GM12878 (cell line): Measurements from ENCODE around the gene LGALSL. TPM values are rescaled to one million over a fixed set of nuclear protein-coding genes. Genes with fewer than 3 reads are reported as not detected.

Experiments
- ATAC-seq: fragments of 200-7000 bp; cut with Tn5 transposase; 3 replicates; pipeline ENCODE4 v1.9.1; 2020; ENCODE audit warnings: mild to moderate bottlenecking, moderate library complexity
- BruUV-seq: library from RNA; stranded (reverse); fragments of 400-500 nt; replicated peaks from 2 replicates; lab custom pipeline; 2021; lab: Mats Ljungman, UMichigan
- CTCF ChIA-PET: fragments of 300-600 bp; sonication (Branson Sonifier 250); formaldehyde crosslinking; extraction: SDS; loops from one replicate; lab custom pipeline; 2021; ENCODE audit warnings: inconsistent platforms; lab: Yijun Ruan, JAX
- POLR2A ChIA-PET: fragments of 350-600 bp; formaldehyde crosslinking; extraction: SDS; loops from one replicate; lab custom pipeline; 2021; ENCODE audit warnings: inconsistent platforms; lab: Charles Lee
- RAD21 ChIA-PET: fragments of 300-600 bp; sonication (Branson Sonifier 250); formaldehyde crosslinking; loops from one replicate; lab custom pipeline; 2023; ENCODE audit warnings: antibody characterized with exemption; ENCODE audit not compliant: unreplicated experiment; lab: Charles Lee
- SMC1A ChIA-PET: fragments of 300-600 bp; sonication (Branson Sonifier 250); formaldehyde crosslinking; loops from one replicate; lab custom pipeline; 2023; ENCODE audit not compliant: unreplicated experiment, uncharacterized antibody; lab: Charles Lee
- DNase-seq: peaks from one replicate; pipeline ENCODE4 v3.0.0-alpha.2; 2011; ENCODE audit warnings: low read depth, low spot score
- FAIRE-seq: peaks from 3 replicates; lab custom pipeline; 2011; peaks lifted over from hg19 to GRCh38; lab: Jason Lieb, UNC
- H2AFZ ChIP-seq: 2 replicates; pipeline ENCODE4 v1.6.0; 2011; ENCODE audit warnings: low read depth, low read length, control low read depth; ENCODE audit not compliant: control insufficient read depth
- H3K27ac ChIP-seq: 2 replicates; pipeline ENCODE4 v1.5.1; 2011; ENCODE audit warnings: control low read depth; ENCODE audit not compliant: control insufficient read depth, insufficient read depth
- H3K27me3 ChIP-seq, 2 experiments: replicated peaks in 1 of 2; 2 replicates each; pipeline versions ENCODE4 v1.6.0 to v1.6.1; 2011; ENCODE audit warnings: low read length in 1 of 2; ENCODE audit not compliant: control insufficient read depth in 2 of 2, insufficient read depth in 2 of 2
- H3K36me3 ChIP-seq, 2 experiments: 2 replicates each; pipeline ENCODE4 v1.5.1; 2011; ENCODE audit warnings: low read length in 1 of 2; ENCODE audit not compliant: control insufficient read depth in 2 of 2, insufficient read depth in 2 of 2
- H3K4me1 ChIP-seq: 2 replicates; pipeline ENCODE4 v1.6.1; 2011; ENCODE audit warnings: mild to moderate bottlenecking, low read length, moderate library complexity, mixed read lengths; ENCODE audit not compliant: control insufficient read depth, insufficient read depth
- H3K4me2 ChIP-seq: 2 replicates; pipeline ENCODE4 v1.6.0; 2011; ENCODE audit warnings: control low read depth; ENCODE audit not compliant: control insufficient read depth, insufficient read depth
- H3K4me3 ChIP-seq: fragments of 200-600 bp; sonication (generic); 2 replicates; pipeline ENCODE4 v1.5.1; 2016
- H3K79me2 ChIP-seq: 2 replicates; pipeline ENCODE4 v1.6.0; 2011; ENCODE audit warnings: low read length; ENCODE audit not compliant: control insufficient read depth, insufficient read depth
- H3K9ac ChIP-seq: 2 replicates; pipeline ENCODE4 v1.8.0; 2011; ENCODE audit warnings: low read length, control low read depth, mixed read lengths; ENCODE audit not compliant: control insufficient read depth, insufficient read depth
- H3K9me3 ChIP-seq: replicated peaks from 3 replicates; pipeline ENCODE4 v1.5.1; 2011; ENCODE audit warnings: mild to moderate bottlenecking, low read length; ENCODE audit not compliant: control insufficient read depth, insufficient read depth
- H4K20me1 ChIP-seq: 2 replicates; pipeline ENCODE4 v1.6.0; 2011; ENCODE audit not compliant: control insufficient read depth, insufficient read depth
- CEBPB ChIP-seq, 2 experiments: fragments of 150-350 bp in 1 of 2; IDR thresholded peaks; 2 replicates each; pipeline ENCODE4 v1.6.1; 2012 to 2014; ENCODE audit warnings: low read depth in 2 of 2, low read length in 2 of 2, borderline replicate concordance in 1 of 2, inconsistent platforms in 1 of 2
- HCFC1 ChIP-seq: fragments of 150-350 bp; IDR thresholded peaks from 2 replicates; pipeline ENCODE4 v1.6.1; 2014; ENCODE audit warnings: low read length
- IKZF1 ChIP-seq: fragments of 450-650 bp; conservative IDR thresholded peaks from 2 replicates; pipeline ENCODE4 v1.6.1; 2017; ENCODE audit warnings: antibody characterized with exemption, mild to moderate bottlenecking
- JUND ChIP-seq: IDR thresholded peaks from 2 replicates; pipeline ENCODE4 v1.6.1; 2012; ENCODE audit warnings: low read depth, mild to moderate bottlenecking, low read length, improper control_type of control experiment, moderate library complexity
- KAT2A ChIP-seq: conservative IDR thresholded peaks from 2 replicates; pipeline ENCODE4 v1.6.1; 2011; ENCODE audit warnings: low read depth, low read length; ENCODE audit not compliant: control insufficient read depth
- LARP7 ChIP-seq: fragments of 450-650 bp; IDR thresholded peaks from 2 replicates; pipeline ENCODE4 v1.6.1; 2017; ENCODE audit warnings: mild to moderate bottlenecking
- NR2C1 ChIP-seq: fragments of 450-650 bp; IDR thresholded peaks from 2 replicates; pipeline ENCODE4 v1.6.1; 2017; ENCODE audit warnings: antibody characterized with exemption, mild to moderate bottlenecking, moderate library complexity
- PAX8 ChIP-seq: fragments of 450-650 bp; IDR thresholded peaks from 2 replicates; pipeline ENCODE4 v1.6.1; 2017; ENCODE audit warnings: mild to moderate bottlenecking, moderate library complexity
- POLR2AphosphoS2 ChIP-seq: IDR thresholded peaks from 2 replicates; pipeline ENCODE4 v1.6.1; 2011; ENCODE audit warnings: low read depth, mild to moderate bottlenecking, low read length, improper control_type of control experiment, moderate library complexity
- RBBP5 ChIP-seq: fragments of 200-600 bp; sonication (generic); conservative IDR thresholded peaks from 2 replicates; pipeline ENCODE4 v1.6.1; 2016
- SIN3A ChIP-seq: IDR thresholded peaks from 2 replicates; pipeline ENCODE4 v1.6.1; 2012; ENCODE audit warnings: low read depth, low read length, improper control_type of control experiment
- SMARCA5 ChIP-seq: fragments of 450-650 bp; IDR thresholded peaks from 2 replicates; pipeline ENCODE4 v1.6.1; 2017; ENCODE audit warnings: mild to moderate bottlenecking
- SUPT20H ChIP-seq: IDR thresholded peaks from 2 replicates; pipeline ENCODE4 v1.6.1; 2011; ENCODE audit warnings: low read depth, mild to moderate bottlenecking, low read length, moderate library complexity, borderline replicate concordance; ENCODE audit not compliant: control insufficient read depth
- YY1 ChIP-seq: IDR thresholded peaks from 2 replicates; pipeline ENCODE4 v1.6.1; 2011; ENCODE audit warnings: low read depth, mild to moderate bottlenecking, low read length
- ZBTB4 ChIP-seq: fragments of 450-650 bp; formaldehyde crosslinking; IDR thresholded peaks from 2 replicates; pipeline ENCODE4 v1.4.0; 2022; ENCODE audit warnings: mild to moderate bottlenecking, moderate library complexity
- WGBS: methylation state at CpG from one replicate; pipeline ENCODE4 v1.1.6; 2016; ENCODE audit warnings: low lambda C conversion rate; ENCODE audit not compliant: insufficient replicate concordance, insufficient coverage; ENCODE audit errors: missing lambda C conversion rate; 5-methylcytosine and 5-hydroxymethylcytosine counted together
- in situ Hi-C: fragments of 300-500 bp; cut with MboI; formaldehyde crosslinking; loops from 9 replicates; pipeline ENCODE4 v1.14.3; 2018; ENCODE audit warnings: mixed read lengths
- intact Hi-C: fragments of 100-400 bp; cut with micrococcal nuclease; formaldehyde crosslinking; loops from one replicate; pipeline ENCODE4 v1.14.2; 2022; ENCODE audit not compliant: unreplicated experiment
- polyA plus RNA-seq, 11 experiments: library from polyadenylated mRNA; depleted of rRNA in 4 of 11; unstranded in 6 of 11; stranded (reverse) in 5 of 11; fragments of >200 nt; fragmentation: Nextera tagmentation in 4 of 11; fragmentation: Illumina TruSeq in 1 of 11; extraction: Ambion mirVana in 4 of 11; extraction: Trizol in 1 of 11; gene quantifications; 1 replicate in 1 of 11; 2 replicates in 10 of 11; pipeline versions ENCODE4 v1.2.1 to v1.2.3, GENCODE V29; 2011 to 2016; ENCODE audit warnings: inconsistent platforms in 2 of 11, missing spikeins in 2 of 11, low read depth in 1 of 11
- total RNA-seq, 4 experiments: library from RNA; depleted of rRNA in 3 of 4; stranded (reverse); fragments of >200 nt in 3 of 4; fragmentation: Illumina TruSeq in 1 of 4; extraction: Trizol in 1 of 4; gene quantifications; 2 replicates each; pipeline versions ENCODE4 v1.2.1 to v1.2.3, GENCODE V29; 2013 to 2021
- TF ChIP-seq, protein P1 (sequence below): fragments of 450-650 bp; IDR thresholded peaks from 2 replicates; pipeline ENCODE4 v1.6.1; 2017; ENCODE audit warnings: mild to moderate bottlenecking
- TF ChIP-seq, protein P2 (sequence below): IDR thresholded peaks from 2 replicates; pipeline ENCODE4 v1.6.1; 2012; ENCODE audit warnings: low read depth, low read length, improper control_type of control experiment

Gene LGALSL
- total and polyA plus RNA-seq, 10 of the 15 experiments (the other 5 are each of a cell fraction or from before 2014, with no cell fraction given), result 3.3 to 9.1 (median 4.9) TPM

DNA sequence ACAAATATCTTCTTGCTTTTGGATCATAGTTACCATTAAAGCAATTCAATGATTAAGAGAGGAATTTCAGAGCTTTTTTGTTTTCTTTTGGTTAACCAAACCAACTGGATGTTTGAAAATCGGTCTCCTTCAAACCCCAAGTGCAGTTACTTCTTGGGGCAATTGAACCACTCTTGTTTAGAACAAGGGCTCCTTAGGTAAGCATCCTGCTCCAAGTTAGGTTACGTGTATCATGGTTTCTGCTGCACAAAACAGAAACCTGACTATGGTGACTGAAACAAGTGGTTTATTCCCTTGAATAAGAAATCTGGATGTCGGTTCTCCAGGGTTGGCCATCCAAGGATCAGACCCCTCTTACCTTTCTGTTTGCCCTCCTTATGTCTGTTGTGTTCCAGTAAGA, 16.1 kb upstream of the LGALSL start:
- ATAC-seq, result no peak
- Histone ChIP-seq H3K79me2 (no peaks in the 10 kb centered on the region), H3K4me2 (no peak overlapping the region), H3K36me3 (no peaks in the 10 kb centered on the region), H3K4me3 (no peak overlapping the region), H2AFZ (no peak overlapping the region), H4K20me1 (no peaks in the 10 kb centered on the region), H3K4me1 (no peaks in the 10 kb centered on the region), H3K9me3 (no peaks in the 10 kb centered on the region), H3K27me3 (no peaks in the 10 kb centered on the region; a peak in 1 of 4 replicates), H3K27ac (no peak overlapping the region), H3K9ac (no peak overlapping the region)
- intact Hi-C loops, result no loop called here
- in situ Hi-C loops, result no loop called here
- POLR2A ChIA-PET, result no interaction called here
- TF ChIP-seq, protein P1, sequence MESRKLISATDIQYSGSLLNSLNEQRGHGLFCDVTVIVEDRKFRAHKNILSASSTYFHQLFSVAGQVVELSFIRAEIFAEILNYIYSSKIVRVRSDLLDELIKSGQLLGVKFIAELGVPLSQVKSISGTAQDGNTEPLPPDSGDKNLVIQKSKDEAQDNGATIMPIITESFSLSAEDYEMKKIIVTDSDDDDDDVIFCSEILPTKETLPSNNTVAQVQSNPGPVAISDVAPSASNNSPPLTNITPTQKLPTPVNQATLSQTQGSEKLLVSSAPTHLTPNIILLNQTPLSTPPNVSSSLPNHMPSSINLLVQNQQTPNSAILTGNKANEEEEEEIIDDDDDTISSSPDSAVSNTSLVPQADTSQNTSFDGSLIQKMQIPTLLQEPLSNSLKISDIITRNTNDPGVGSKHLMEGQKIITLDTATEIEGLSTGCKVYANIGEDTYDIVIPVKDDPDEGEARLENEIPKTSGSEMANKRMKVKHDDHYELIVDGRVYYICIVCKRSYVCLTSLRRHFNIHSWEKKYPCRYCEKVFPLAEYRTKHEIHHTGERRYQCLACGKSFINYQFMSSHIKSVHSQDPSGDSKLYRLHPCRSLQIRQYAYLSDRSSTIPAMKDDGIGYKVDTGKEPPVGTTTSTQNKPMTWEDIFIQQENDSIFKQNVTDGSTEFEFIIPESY, result no peak
- TF ChIP-seq SMARCA5, result no peak
- TF ChIP-seq SUPT20H, result no peak
- no peak for TF ChIP-seq PAX8
- TF ChIP-seq RBBP5, result no peak
- TF ChIP-seq, protein P2, sequence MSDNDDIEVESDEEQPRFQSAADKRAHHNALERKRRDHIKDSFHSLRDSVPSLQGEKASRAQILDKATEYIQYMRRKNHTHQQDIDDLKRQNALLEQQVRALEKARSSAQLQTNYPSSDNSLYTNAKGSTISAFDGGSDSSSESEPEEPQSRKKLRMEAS, result no peak
- no peak for TF ChIP-seq CEBPB (IDR thresholded peaks at IDR 0.05; ENCODE audit: borderline replicate concordance in 1 of 2, low read depth in 2 of 2, low read length in 2 of 2)
- no peak for TF ChIP-seq POLR2AphosphoS2
- no peak for TF ChIP-seq SIN3A
- TF ChIP-seq IKZF1, result no peak
- TF ChIP-seq HCFC1, result no peak
- TF ChIP-seq LARP7, result no peak
- TF ChIP-seq JUND, result no peak
- no peak for TF ChIP-seq YY1
- no peak for TF ChIP-seq KAT2A
- TF ChIP-seq NR2C1, result no peak
- no peak for TF ChIP-seq ZBTB4 (CRISPR knock-in tag)
- 39% methylated on average over 3 of the region's 3 CpGs for WGBS
- RAD21 ChIA-PET, result no interaction called here
- no peak for DNase-seq
- BruUV-seq, result no TSS peak
- CTCF ChIA-PET, result no interaction called here
- no peak for FAIRE-seq
- SMC1A ChIA-PET, result interaction anchor here (1.3 kb wide), 1 partner anchor 145 kb away, joined by 3 read pairs; no protein-coding TSS in a partner anchor
